ENCODE data around the gene ZNF540.

- TF ChIP-seq CTCF (IDR thresholded peaks at IDR 0.05; ENCODE audit: poor library complexity, severe bottlenecking) (no peak), REST (IDR thresholded peaks at IDR 0.05; ENCODE audit: borderline replicate concordance) (no peak), RAD21 (conservative IDR thresholded peaks at IDR 0.05) (no peak), EP300 (conservative IDR thresholded peaks at IDR 0.05; ENCODE audit: poor library complexity, severe bottlenecking) (no peak), TAF1 (IDR thresholded peaks at IDR 0.05; ENCODE audit: low read depth) (no peak), POLR2AphosphoS5 (IDR thresholded peaks at IDR 0.05) (no peak), EZH2 (IDR thresholded peaks at IDR 0.05; ENCODE audit: borderline replicate concordance, insufficient read depth, low read length, poor library complexity, severe bottlenecking) (no peak)
Observed at GRCh38 chr19:37551129-37551993, 43.3 kb upstream of the ZNF540 start.

Measured in neural cell (in vitro differentiated cells).